Esophagus muscularis mucosa (tissue), 4 donors: ENCODE results near the gene POMC. TPM values are rescaled to one million over a fixed set of nuclear protein-coding genes. Genes with fewer than 3 reads are reported as not detected.
"Not testable (repeated sequence)": the region's sequence is repeated elsewhere in the genome, so short reads cannot be mapped to it uniquely, and the experiment has no call there.

Experiments used
- DNase-seq: peaks from one replicate; pipeline ENCODE4 v3.0.0-alpha.2; 2017; ENCODE audit errors: extremely low spot score
- H3K27ac ChIP-seq, 4 donors: fragments of 200-600 bp; sonication (generic); replicated peaks in 1 of 4; 1 replicate in 3 of 4; 2 replicates in 1 of 4; pipeline ENCODE4 v1.5.1; 2016 to 2019; ENCODE audit warnings: mild to moderate bottlenecking in 1 of 4
- H3K27me3 ChIP-seq, 4 donors: fragments of 200-600 bp; sonication (generic); one replicate each; pipeline versions ENCODE4 v1.5.1 to v1.6.0; 2016 to 2019
- H3K36me3 ChIP-seq, 4 donors: fragments of 200-600 bp; sonication (generic); one replicate each; pipeline ENCODE4 v1.5.1; 2016 to 2019
- H3K4me1 ChIP-seq, 4 donors: fragments of 200-600 bp; sonication (generic); one replicate each; pipeline ENCODE4 v1.5.1; 2016 to 2019
- H3K4me3 ChIP-seq, 4 donors: fragments of 200-600 bp; sonication (generic); 1 replicate in 2 of 4; 2 replicates in 2 of 4; pipeline ENCODE4 v1.5.1; 2016 to 2019; ENCODE audit warnings: mild to moderate bottlenecking in 4 of 4, moderate library complexity in 1 of 4
- H3K9me3 ChIP-seq, 4 donors: fragments of 200-600 bp; sonication (generic); 1 replicate in 3 of 4; 2 replicates in 1 of 4; pipeline ENCODE4 v1.5.1; 2016 to 2019
- CTCF ChIP-seq, 3 experiments: fragments of 200-600 bp in 2 of 3; fragments of 450-650 bp in 1 of 3; sonication (generic) in 2 of 3; IDR thresholded peaks; one replicate each; pipeline ENCODE4 v1.5.1; 2017 to 2019; ENCODE audit warnings: antibody characterized with exemption in 3 of 3, mild to moderate bottlenecking in 2 of 3, moderate library complexity in 1 of 3
- EP300 ChIP-seq: sonication (generic); formaldehyde crosslinking; IDR thresholded peaks from one replicate; pipeline ENCODE4 v1.6.1; 2017; ENCODE audit warnings: antibody characterized with exemption
- POLR2A ChIP-seq: fragments of 450-650 bp; IDR thresholded peaks from one replicate; pipeline ENCODE4 v1.6.1; 2017; ENCODE audit warnings: antibody characterized with exemption, moderate library complexity, mild to moderate bottlenecking, low read depth
- POLR2AphosphoS5 ChIP-seq, 2 donors: sonication (generic); formaldehyde crosslinking; IDR thresholded peaks; one replicate each; pipeline ENCODE4 v1.6.1; 2017; ENCODE audit warnings: antibody characterized with exemption in 2 of 2
- WGBS: methylation state at CpG from one replicate; pipeline ENCODE4 v1.1.5; 2018; 5-methylcytosine and 5-hydroxymethylcytosine counted together
- intact Hi-C: fragments of 100-400 bp; cut with DNase I; formaldehyde crosslinking; loops from one replicate; pipeline ENCODE4 v1.15.1; 2023
- total RNA-seq, 4 donors: library from RNA; depleted of rRNA; stranded (reverse); fragments of >200 nt; gene quantifications; one replicate each; pipeline versions ENCODE4 v1.1.0 to v1.2.1, GENCODE V29; 2016

POMC gene
- total RNA-seq, 4 donors from 2014 or later = 8.3 to 30.3 (median 10.6) TPM

DNA sequence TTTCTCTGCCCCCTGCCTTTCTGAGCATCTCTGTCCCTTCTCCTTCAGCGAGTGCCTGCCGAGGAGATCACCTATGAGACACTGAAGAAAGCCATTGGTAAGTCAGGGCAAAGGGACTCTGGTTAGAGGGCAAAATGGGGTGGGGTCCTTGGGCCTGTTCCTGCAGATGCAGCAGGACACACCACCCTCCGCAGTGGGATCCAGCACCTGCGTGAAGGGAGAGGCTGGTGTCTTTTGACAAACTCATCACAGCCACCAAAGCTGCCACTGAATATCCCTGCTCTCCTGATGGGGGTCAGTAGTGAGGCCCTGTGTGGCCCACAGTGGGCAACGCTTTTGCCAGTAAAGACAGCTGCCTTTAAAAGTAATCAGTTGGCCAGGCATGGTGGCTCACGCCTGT is 18.7 kb downstream of the POMC start:
- WGBS = 100% methylated on average over 6 of the region's 6 CpGs
- intact Hi-C loops = no loop called here
- H3K36me3 ChIP-seq = peaks cover 0 to 39% (median 15%) of the 10 kb centered on the region in 4 donors

GRCh38 chr2:25146896-25147295 is 21.5 kb downstream of the POMC start:
- peaks cover 0 to 38% (median 12%) of the 10 kb centered on the region in 4 donors for H3K36me3 ChIP-seq
- H3K9me3 ChIP-seq = no peaks in the 10 kb centered on the region
- 96% methylated on average over 10 of the region's 10 CpGs for WGBS
- intact Hi-C loops = no loop called here
- H3K4me1 ChIP-seq = no peaks in the 10 kb centered on the region
- H3K27ac ChIP-seq = no peak overlapping the region
- H3K4me3 ChIP-seq = no peak overlapping the region
- DNase-seq = no peak
- H3K27me3 ChIP-seq = no peaks in the 10 kb centered on the region
- TF ChIP-seq POLR2A (no peak), POLR2AphosphoS5 (IDR thresholded peaks at IDR 0.05) (no peak), CTCF (IDR thresholded peaks at IDR 0.05) (no peak), EP300 (no peak)

More for the DNA sequence above, 18.7 kb downstream of the POMC start:
- no peaks in the 10 kb centered on the region for H3K27me3 ChIP-seq
- no peak overlapping the region for H3K4me3 ChIP-seq
- H3K4me1 ChIP-seq = no peaks in the 10 kb centered on the region
- no peak for DNase-seq
- TF ChIP-seq EP300 (no peak), CTCF (IDR thresholded peaks at IDR 0.05) (no peak), POLR2AphosphoS5 (IDR thresholded peaks at IDR 0.05) (no peak), POLR2A (no peak)
- no peak overlapping the region for H3K27ac ChIP-seq
- no peaks in the 10 kb centered on the region for H3K9me3 ChIP-seq

GRCh38 chr2:25145803-25146202 is 22.6 kb downstream of the POMC start:
- no peaks in the 10 kb centered on the region for H3K4me1 ChIP-seq
- H3K36me3 ChIP-seq = peaks cover 0 to 32% (median 12%) of the 10 kb centered on the region in 4 donors
- no peak overlapping the region for H3K27ac ChIP-seq
- WGBS = 89% methylated on average over 6 of the region's 6 CpGs
- intact Hi-C loops = no loop called here
- H3K9me3 ChIP-seq = no peaks in the 10 kb centered on the region
- no peak overlapping the region for H3K4me3 ChIP-seq
- no peak for DNase-seq
- H3K27me3 ChIP-seq = no peaks in the 10 kb centered on the region
- TF ChIP-seq POLR2A (no peak), CTCF (IDR thresholded peaks at IDR 0.05) (no peak), EP300 (no peak), POLR2AphosphoS5 (IDR thresholded peaks at IDR 0.05) (no peak)

DNA sequence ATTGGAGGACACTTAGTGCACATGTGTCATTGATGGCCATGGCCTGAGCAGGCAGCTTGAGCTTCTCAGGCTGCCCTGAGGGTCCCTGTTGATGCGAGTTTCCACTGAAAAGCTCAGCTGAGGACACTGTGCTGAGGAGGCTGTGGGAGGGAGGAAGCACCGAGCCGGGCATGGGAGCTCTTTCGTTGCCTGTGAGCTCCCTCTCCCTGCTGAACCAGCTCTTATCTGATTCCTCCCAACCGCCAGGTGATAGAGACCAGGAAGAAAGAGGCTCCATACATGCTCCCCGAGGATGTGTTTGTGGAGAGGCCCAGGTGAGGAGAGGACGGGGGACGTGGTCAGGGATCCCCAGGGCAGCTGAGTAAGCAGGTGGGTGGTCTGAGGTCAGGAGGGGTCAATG is 27.3 kb downstream of the POMC start:
- intact Hi-C loops = no loop called here
- Histone ChIP-seq H3K9me3 (no peaks in the 10 kb centered on the region), H3K36me3 (peaks cover 0 to 24% (median 9%) of the 10 kb centered on the region in 4 donors), H3K27ac (no peak overlapping the region), H3K27me3 (no peaks in the 10 kb centered on the region), H3K4me1 (no peaks in the 10 kb centered on the region), H3K4me3 (no peak overlapping the region)
- DNase-seq = no peak
- no peak for TF ChIP-seq POLR2A
- TF ChIP-seq CTCF (IDR thresholded peaks at IDR 0.05) = no peak
- TF ChIP-seq EP300 = no peak
- TF ChIP-seq POLR2AphosphoS5 (IDR thresholded peaks at IDR 0.05) = no peak
- WGBS = 97% methylated on average over 7 of the region's 8 CpGs

GRCh38 chr2:25140535-25140934 is 27.8 kb downstream of the POMC start:
- H3K27me3 ChIP-seq, DNase-seq, H3K9me3 ChIP-seq, intact Hi-C loops, H3K4me3 ChIP-seq, H3K27ac ChIP-seq, H3K4me1 ChIP-seq: not testable (repeated sequence)
- WGBS = 97% methylated on average over 4 of the region's 4 CpGs
- H3K36me3 ChIP-seq = peaks cover 0 to 20% (median 9%) of the 10 kb centered on the region in 4 donors
